Endothelial cell of umbilical vein (primary cell): Measurements from ENCODE around the gene ZNF423.

Experiments
- FOS ChIP-seq: IDR thresholded peaks from 2 replicates; pipeline ENCODE4 v1.6.1; 2011; ENCODE audit warnings: mild to moderate bottlenecking, low read length, moderate library complexity, borderline replicate concordance; ENCODE audit not compliant: insufficient read depth
- JUN ChIP-seq: IDR thresholded peaks from 2 replicates; pipeline ENCODE4 v1.6.1; 2011; ENCODE audit warnings: borderline replicate concordance, low read depth; ENCODE audit not compliant: insufficient read length, insufficient read depth
- MAX ChIP-seq: IDR thresholded peaks from 2 replicates; pipeline ENCODE4 v1.6.1; 2011; ENCODE audit not compliant: insufficient read depth, insufficient read length
- MYC ChIP-seq: IDR thresholded peaks from one replicate; pipeline ENCODE4 v1.6.1; 2011; ENCODE audit warnings: mild to moderate bottlenecking, low read depth, low read length
- POLR2A ChIP-seq: IDR thresholded peaks from 2 replicates; pipeline ENCODE4 v1.6.1; 2012; ENCODE audit warnings: low read depth, mild to moderate bottlenecking, control low read depth, low read length
- POLR2AphosphoS5 ChIP-seq: IDR thresholded peaks from 2 replicates; pipeline ENCODE4 v1.6.1; 2012; ENCODE audit warnings: low read depth, mild to moderate bottlenecking, control low read depth, low read length, moderate library complexity; ENCODE audit not compliant: insufficient read depth
- TF ChIP-seq, protein P1 (sequence below), 2 donors: IDR thresholded peaks; 1 replicate in 1 of 2; 2 replicates in 1 of 2; pipeline ENCODE4 v1.5.1; 2011; ENCODE audit warnings: low read length in 2 of 2, mild to moderate bottlenecking in 2 of 2, moderate library complexity in 2 of 2, control low read depth in 1 of 2, inconsistent platforms in 1 of 2, low read depth in 1 of 2; ENCODE audit not compliant: insufficient read depth in 1 of 2; ENCODE audit errors: extremely low read depth in 1 of 2

DNA sequence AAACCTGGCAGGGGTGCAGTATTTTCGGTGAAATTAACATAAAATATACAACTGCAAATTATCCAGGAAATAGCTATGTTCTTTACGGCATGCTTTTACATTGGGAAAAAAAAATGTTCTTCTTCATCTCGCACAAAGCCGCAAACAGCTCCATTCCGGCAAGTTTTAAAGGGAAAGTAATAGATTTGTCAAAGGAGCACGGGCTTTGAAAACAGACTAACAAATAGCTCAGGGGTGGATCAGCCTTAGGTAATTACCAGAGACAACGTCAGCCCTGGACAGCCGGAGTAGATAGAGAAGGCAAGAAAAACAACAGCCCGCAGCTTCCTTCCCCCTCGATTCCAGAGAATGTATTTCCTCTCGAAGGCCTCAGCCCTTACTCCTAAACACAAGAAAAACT, 259.8 kb downstream of the ZNF423 start:
- TF ChIP-seq, protein P1, sequence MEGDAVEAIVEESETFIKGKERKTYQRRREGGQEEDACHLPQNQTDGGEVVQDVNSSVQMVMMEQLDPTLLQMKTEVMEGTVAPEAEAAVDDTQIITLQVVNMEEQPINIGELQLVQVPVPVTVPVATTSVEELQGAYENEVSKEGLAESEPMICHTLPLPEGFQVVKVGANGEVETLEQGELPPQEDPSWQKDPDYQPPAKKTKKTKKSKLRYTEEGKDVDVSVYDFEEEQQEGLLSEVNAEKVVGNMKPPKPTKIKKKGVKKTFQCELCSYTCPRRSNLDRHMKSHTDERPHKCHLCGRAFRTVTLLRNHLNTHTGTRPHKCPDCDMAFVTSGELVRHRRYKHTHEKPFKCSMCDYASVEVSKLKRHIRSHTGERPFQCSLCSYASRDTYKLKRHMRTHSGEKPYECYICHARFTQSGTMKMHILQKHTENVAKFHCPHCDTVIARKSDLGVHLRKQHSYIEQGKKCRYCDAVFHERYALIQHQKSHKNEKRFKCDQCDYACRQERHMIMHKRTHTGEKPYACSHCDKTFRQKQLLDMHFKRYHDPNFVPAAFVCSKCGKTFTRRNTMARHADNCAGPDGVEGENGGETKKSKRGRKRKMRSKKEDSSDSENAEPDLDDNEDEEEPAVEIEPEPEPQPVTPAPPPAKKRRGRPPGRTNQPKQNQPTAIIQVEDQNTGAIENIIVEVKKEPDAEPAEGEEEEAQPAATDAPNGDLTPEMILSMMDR (IDR thresholded peaks at IDR 0.05; ENCODE audit: extremely low read depth in 1 of 2, insufficient read depth in 1 of 2, low read depth in 1 of 2, low read length in 2 of 2) = no peak
- TF ChIP-seq JUN (no peak), POLR2A (no peak), MYC (no peak), POLR2AphosphoS5 (no peak), FOS (no peak), MAX (no peak)
